H1 (cell line): ENCODE data around the gene KIF26B. TPM values are rescaled to one million over a fixed set of nuclear protein-coding genes. Genes with fewer than 3 reads are reported as not detected.

Source experiments
- CTCF ChIA-PET: fragments of 300-600 bp; sonication (Branson Sonifier 250); formaldehyde crosslinking; loops from one replicate; lab custom pipeline; 2021; ENCODE audit not compliant: partially characterized antibody; lab: Charles Lee
- POLR2A ChIA-PET: fragments of 300-600 bp; sonication (Branson Sonifier 250); formaldehyde crosslinking; loops from one replicate; lab custom pipeline; 2021; ENCODE audit warnings: inconsistent platforms; ENCODE audit not compliant: partially characterized antibody; lab: Charles Lee
- DNase-seq, 2 experiments: peaks; one replicate each; pipeline versions ENCODE4 v3.0.0 to v3.0.0-alpha.2; 2010 to 2022; ENCODE audit warnings: low spot score in 2 of 2, low read depth in 1 of 2, mixed read lengths in 1 of 2
- FAIRE-seq: peaks from 2 replicates; lab custom pipeline; 2011; peaks lifted over from hg19 to GRCh38; lab: Jason Lieb, UNC
- H2AFZ ChIP-seq: 2 replicates; pipeline ENCODE4 v1.8.1; 2012; ENCODE audit warnings: low read length, inconsistent platforms
- H2AK5ac ChIP-seq: 2 replicates; pipeline ENCODE4 v1.6.1; 2013; ENCODE audit warnings: low read depth, low read length
- H2BK120ac ChIP-seq: replicated peaks from 2 replicates; pipeline ENCODE3; 2013; ENCODE audit warnings: low read depth, low read length, inconsistent platforms
- H2BK12ac ChIP-seq: 2 replicates; pipeline ENCODE4 v1.6.1; 2013; ENCODE audit warnings: low read depth, low read length
- H2BK15ac ChIP-seq: 2 replicates; pipeline ENCODE4 v1.6.1; 2013; ENCODE audit warnings: low read length
- H2BK20ac ChIP-seq: 2 replicates; pipeline ENCODE4 v1.6.1; 2013; ENCODE audit warnings: low read length
- H2BK5ac ChIP-seq: 2 replicates; pipeline ENCODE4 v1.6.1; 2013; ENCODE audit warnings: low read depth, low read length
- H3K14ac ChIP-seq: 2 replicates; pipeline ENCODE4 v1.6.1; 2013; ENCODE audit warnings: inconsistent platforms; ENCODE audit not compliant: insufficient read length
- H3K18ac ChIP-seq: 2 replicates; pipeline ENCODE4 v1.6.1; 2013; ENCODE audit warnings: low read length; ENCODE audit errors: extremely low read depth
- H3K23ac ChIP-seq: 2 replicates; pipeline ENCODE4 v1.6.1; 2013; ENCODE audit warnings: inconsistent platforms; ENCODE audit not compliant: insufficient read length
- H3K23me2 ChIP-seq: 2 replicates; pipeline ENCODE4 v1.6.1; 2013; ENCODE audit warnings: low read depth, low read length
- H3K27ac ChIP-seq: 2 replicates; pipeline ENCODE4 v1.6.1; 2011; ENCODE audit warnings: low read depth, low read length, inconsistent platforms
- H3K27me3 ChIP-seq, 4 experiments: replicated peaks in 1 of 4; 1 replicate in 1 of 4; 2 replicates in 3 of 4; pipeline versions ENCODE4 v1.6.1 to v1.8.1; 2011 to 2013; ENCODE audit warnings: low read length in 3 of 4, mild to moderate bottlenecking in 3 of 4, inconsistent platforms in 2 of 4, mixed read lengths in 2 of 4, moderate library complexity in 1 of 4; ENCODE audit not compliant: control insufficient read depth in 3 of 4, insufficient read depth in 3 of 4; ENCODE audit errors: extremely low read depth in 1 of 4
- H3K36me3 ChIP-seq, 4 experiments: 2 replicates each; pipeline versions ENCODE4 v1.6.1 to v1.8.1; 2011 to 2013; ENCODE audit warnings: mild to moderate bottlenecking in 4 of 4, low read length in 3 of 4, moderate library complexity in 2 of 4, control low read depth in 1 of 4, inconsistent platforms in 1 of 4; ENCODE audit not compliant: insufficient read depth in 4 of 4, control insufficient read depth in 2 of 4
- H3K4ac ChIP-seq: replicated peaks from 2 replicates; pipeline ENCODE3; 2013; ENCODE audit warnings: low read length, low read depth, mixed read lengths, inconsistent platforms; ENCODE audit not compliant: insufficient read length
- H3K4me1 ChIP-seq, 4 experiments: replicated peaks in 1 of 4; 1 replicate in 1 of 4; 2 replicates in 3 of 4; pipeline versions ENCODE4 v1.6.1 to v1.8.1; 2011 to 2013; ENCODE audit warnings: low read length in 3 of 4, inconsistent platforms in 2 of 4, mixed read lengths in 1 of 4; ENCODE audit not compliant: insufficient read depth in 4 of 4, control insufficient read depth in 3 of 4
- H3K4me2 ChIP-seq, 2 experiments: 2 replicates each; pipeline versions ENCODE4 v1.6.1 to v1.8.1; 2011 to 2013; ENCODE audit warnings: low read depth in 2 of 2, low read length in 2 of 2, control low read depth in 1 of 2, inconsistent platforms in 1 of 2, mild to moderate bottlenecking in 1 of 2; ENCODE audit not compliant: insufficient read depth in 1 of 2
- H3K4me3 ChIP-seq, 4 experiments: fragments of 200-600, 300-600 bp in 1 of 4; sonication (generic), shearing (Covaris generic), sonication (Bioruptor Twin) in 1 of 4; 2 replicates each; pipeline versions ENCODE4 v1.5.1 to v1.8.1; 2011 to 2016; ENCODE audit warnings: low read length in 4 of 4, low read depth in 3 of 4, control low read depth in 2 of 4, inconsistent platforms in 2 of 4, mild to moderate bottlenecking in 2 of 4, mixed read lengths in 1 of 4, moderate library complexity in 1 of 4; ENCODE audit not compliant: insufficient read depth in 2 of 4; ENCODE audit errors: extremely low read depth in 1 of 4
- H3K56ac ChIP-seq: replicated peaks from 2 replicates; pipeline ENCODE3; 2013; ENCODE audit warnings: low read depth, mild to moderate bottlenecking, mixed read lengths, low read length, inconsistent platforms; ENCODE audit not compliant: insufficient read length
- H3K79me1 ChIP-seq: 2 replicates; pipeline ENCODE4 v1.6.1; 2013; ENCODE audit warnings: low read depth, low read length, control low read depth
- H3K79me2 ChIP-seq, 2 experiments: 2 replicates each; pipeline versions ENCODE4 v1.6.1 to v1.8.1; 2012 to 2013; ENCODE audit warnings: low read length in 2 of 2, mild to moderate bottlenecking in 2 of 2, inconsistent platforms in 1 of 2; ENCODE audit not compliant: insufficient read depth in 2 of 2, control insufficient read depth in 1 of 2
- H3K9ac ChIP-seq, 4 experiments: replicated peaks in 1 of 4; 1 replicate in 1 of 4; 2 replicates in 3 of 4; pipeline versions ENCODE4 v1.6.1 to v1.8.1; 2011 to 2013; ENCODE audit warnings: low read depth in 3 of 4, low read length in 3 of 4, control low read depth in 2 of 4, mild to moderate bottlenecking in 2 of 4, moderate library complexity in 2 of 4, inconsistent platforms in 1 of 4; ENCODE audit errors: extremely low read depth in 1 of 4
- H3K9me3 ChIP-seq, 2 experiments: 2 replicates each; pipeline versions ENCODE4 v1.6.1 to v1.8.1; 2012 to 2013; ENCODE audit warnings: mild to moderate bottlenecking in 2 of 2, moderate library complexity in 2 of 2, control low read depth in 1 of 2, inconsistent platforms in 1 of 2, low read depth in 1 of 2, low read length in 1 of 2, mixed read lengths in 1 of 2; ENCODE audit not compliant: insufficient read depth in 2 of 2
- H4K20me1 ChIP-seq, 2 experiments: replicated peaks in 1 of 2; 2 replicates each; pipeline versions ENCODE3 to v1.8.1; 2011 to 2013; ENCODE audit warnings: inconsistent platforms in 2 of 2, low read length in 2 of 2, mild to moderate bottlenecking in 1 of 2; ENCODE audit not compliant: insufficient read depth in 2 of 2, control insufficient read depth in 1 of 2
- H4K5ac ChIP-seq: 2 replicates; pipeline ENCODE4 v1.6.1; 2013; ENCODE audit warnings: low read length, low read depth, mixed read lengths, inconsistent platforms; ENCODE audit not compliant: insufficient read length
- H4K8ac ChIP-seq: 2 replicates; pipeline ENCODE4 v1.8.0; 2013; ENCODE audit warnings: mild to moderate bottlenecking, moderate library complexity, low read length, inconsistent platforms; ENCODE audit not compliant: insufficient read depth; ENCODE audit errors: extremely low read depth
- H4K91ac ChIP-seq: replicated peaks from 2 replicates; pipeline ENCODE3; 2013; ENCODE audit warnings: low read length, mixed read lengths, inconsistent platforms; ENCODE audit not compliant: insufficient read length
- PHF8 ChIP-seq: fragments of 200-600 bp; sonication (generic); conservative IDR thresholded peaks from 2 replicates; pipeline ENCODE4 v1.7.1; 2012; ENCODE audit warnings: low read depth, mild to moderate bottlenecking, inconsistent platforms, low read length, moderate library complexity
- WGBS, 2 experiments: shearing (Covaris generic) in 1 of 2; methylation state at CpG; one replicate each; pipeline versions ENCODE4 v1.1.6 to v1.1.7; 2013 to 2015; ENCODE audit warnings: low lambda C conversion rate in 2 of 2, mixed read lengths in 2 of 2, inconsistent platforms in 1 of 2, low coverage in 1 of 2, missing lambda C conversion rate in 1 of 2; ENCODE audit not compliant: insufficient replicate concordance in 2 of 2, insufficient coverage in 1 of 2, insufficient read length in 1 of 2; ENCODE audit errors: extremely low coverage in 1 of 2, missing lambda C conversion rate in 1 of 2; 5-methylcytosine and 5-hydroxymethylcytosine counted together
- polyA plus RNA-seq, 7 experiments: library from polyadenylated mRNA; depleted of rRNA in 3 of 7; stranded (reverse) in 5 of 7; unstranded in 2 of 7; fragments of >200 nt in 5 of 7; fragments of 200-250 nt in 2 of 7; gene quantifications; 1 replicate in 5 of 7; 2 replicates in 1 of 7; 4 replicates in 1 of 7; pipeline versions ENCODE4 v1.2.1 to v1.2.3, GENCODE V29; 2011 to 2013; ENCODE audit warnings: missing spikeins in 2 of 7, mixed read lengths in 2 of 7
- total RNA-seq: library from RNA; stranded (reverse); fragmentation: NEBNext Ultra II Directional; extraction: Animal tissue kit (Norgen Biotek cat#: 25700); gene quantifications from 2 replicates; pipeline ENCODE4 v1.2.1, GENCODE V29; 2021

The KIF26B gene
- total and polyA plus RNA-seq, 2 of the 8 experiments (the other 6 are each of a cell fraction or from before 2014, with no cell fraction given): 0.06 to 0.28 TPM

DNA sequence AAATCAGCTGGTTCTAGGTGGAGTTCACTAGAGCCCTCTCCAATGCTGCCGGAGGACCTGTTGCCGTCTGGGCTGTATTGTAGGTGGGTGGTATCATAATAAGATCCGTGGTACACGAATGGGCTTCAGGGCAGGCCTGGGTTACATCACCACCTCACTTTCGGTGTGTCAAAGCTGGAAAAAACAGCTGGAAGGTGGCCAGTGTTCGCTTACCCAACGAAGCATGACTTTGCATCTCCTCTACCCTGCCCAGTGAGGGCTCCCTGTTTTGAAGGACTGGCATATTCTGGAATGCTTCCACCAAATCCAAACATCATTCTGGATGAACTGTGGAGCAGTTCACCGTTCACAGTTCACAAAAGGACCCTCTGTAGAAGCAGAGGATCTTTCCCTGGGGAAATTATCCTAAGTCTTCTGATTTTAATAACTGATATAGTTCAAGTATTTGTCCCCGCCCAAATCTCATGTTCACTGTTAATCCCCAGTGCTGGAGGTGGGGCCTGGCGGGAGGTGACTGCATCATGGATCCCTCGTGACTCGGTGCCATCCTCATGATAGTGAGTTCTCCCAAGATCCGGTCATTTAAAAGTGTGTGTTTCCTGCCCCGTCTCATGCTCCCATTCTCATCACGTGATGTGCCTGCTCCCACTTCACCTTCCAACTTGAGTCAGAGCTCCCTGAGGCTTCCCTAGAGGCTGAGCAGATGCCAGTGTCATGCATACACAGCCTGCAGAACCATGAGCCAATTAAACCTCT is 429.0 kb downstream of the KIF26B start:
- H3K14ac ChIP-seq: no peak overlapping the region
- no peaks in the 10 kb centered on the region for H3K9me3 ChIP-seq
- no peak overlapping the region for H2BK12ac ChIP-seq
- H3K9ac ChIP-seq: no peak overlapping the region
- H2AFZ ChIP-seq: no peak overlapping the region
- DNase-seq (no peak), FAIRE-seq (no peak)
- no peak overlapping the region for H4K8ac ChIP-seq
- H4K20me1 ChIP-seq: no peaks in the 10 kb centered on the region
- no peaks in the 10 kb centered on the region for H3K4me1 ChIP-seq
- no peaks in the 10 kb centered on the region for H3K23me2 ChIP-seq
- 96% methylated on average over 15 of the region's 15 CpGs; no CpG with 5 or more reads in 1 of the 2 experiments for WGBS, 2 experiments
- H3K36me3 ChIP-seq: no peaks in the 10 kb centered on the region
- no peak overlapping the region for H3K27ac ChIP-seq
- H2BK120ac ChIP-seq: no peak overlapping the region
- H3K79me1 ChIP-seq: no peaks in the 10 kb centered on the region
- H2BK20ac ChIP-seq: no peak overlapping the region
- no peak overlapping the region for H4K5ac ChIP-seq
- H3K27me3 ChIP-seq: no peaks in the 10 kb centered on the region
- H3K4ac ChIP-seq: no peak overlapping the region
- no peak overlapping the region for H3K23ac ChIP-seq
- no peak overlapping the region for H3K4me2 ChIP-seq
- H2BK5ac ChIP-seq: no peak overlapping the region
- ChIA-PET CTCF (interaction anchor here (1.0 kb wide), 1 partner anchor 430 kb away, joined by 3 read pairs; no protein-coding TSS in a partner anchor), POLR2A (no interaction called here)
- H3K79me2 ChIP-seq: no peaks in the 10 kb centered on the region
- TF ChIP-seq PHF8: no peak
- H3K4me3 ChIP-seq: no peak overlapping the region
- no peak overlapping the region for H3K18ac ChIP-seq
- no peak overlapping the region for H3K56ac ChIP-seq
- H2BK15ac ChIP-seq: no peak overlapping the region
- no peak overlapping the region for H4K91ac ChIP-seq
- H2AK5ac ChIP-seq: no peak overlapping the region
